Limb (tissue), 2 donors: ENCODE data around the gene TSPEAR.

Source experiments
- DNase-seq, 2 donors: peaks; one replicate each; pipeline ENCODE4 v3.0.0-alpha.2; 2016; ENCODE audit errors: extremely low spot score in 2 of 2

Gene TSPEAR

DNA sequence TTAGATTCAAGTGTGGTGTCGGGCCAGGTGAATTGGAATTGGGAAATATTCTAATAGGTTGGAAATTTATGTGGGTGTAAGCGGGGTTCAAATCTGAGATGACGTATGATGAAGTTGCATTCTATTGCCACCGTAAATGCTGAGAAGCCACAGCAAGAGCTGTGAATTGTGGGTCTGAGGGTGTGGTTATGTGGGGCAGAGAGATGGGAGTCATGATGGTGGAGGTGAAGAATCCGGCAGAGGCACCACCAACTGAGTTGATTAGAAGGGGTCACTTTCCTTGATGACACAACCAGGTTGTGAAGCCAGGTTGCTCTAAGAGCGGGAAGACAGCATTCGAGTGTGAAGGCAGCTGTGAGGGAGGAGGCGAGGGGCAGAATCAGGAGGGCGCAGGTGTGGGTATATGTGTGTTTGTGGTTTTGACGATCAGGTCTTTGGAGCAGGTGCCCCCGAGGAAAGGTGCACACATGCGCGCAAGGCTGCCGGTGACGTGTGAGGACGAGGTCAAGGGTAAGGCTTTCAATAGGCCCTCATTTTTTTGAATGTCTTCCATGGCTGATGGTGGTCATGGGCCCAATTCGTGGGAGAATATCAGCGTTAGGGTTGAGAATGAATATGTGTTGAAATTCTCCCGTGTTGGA lies 237.3 kb downstream of the TSPEAR start:
- DNase-seq: no peak

DNA sequence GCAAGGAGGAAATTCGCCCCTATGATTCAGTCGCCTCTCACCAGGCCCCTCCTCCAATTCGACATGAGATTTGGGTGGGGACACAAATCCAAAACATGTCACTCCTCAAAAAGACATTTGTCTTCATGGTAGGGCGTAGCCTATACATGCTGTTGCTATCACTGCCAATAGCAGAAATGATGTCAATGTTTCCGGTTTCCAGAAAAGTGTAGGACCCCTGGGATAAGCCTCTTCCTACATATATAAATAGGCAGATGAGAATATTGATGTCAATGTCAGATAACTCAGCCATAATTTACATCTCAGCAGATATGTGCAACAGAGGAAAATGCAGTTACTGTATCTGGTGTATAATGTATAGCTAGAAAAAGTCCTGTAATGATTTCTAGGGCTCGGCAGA lies 239.4 kb downstream of the TSPEAR start:
- no peak for DNase-seq

DNA sequence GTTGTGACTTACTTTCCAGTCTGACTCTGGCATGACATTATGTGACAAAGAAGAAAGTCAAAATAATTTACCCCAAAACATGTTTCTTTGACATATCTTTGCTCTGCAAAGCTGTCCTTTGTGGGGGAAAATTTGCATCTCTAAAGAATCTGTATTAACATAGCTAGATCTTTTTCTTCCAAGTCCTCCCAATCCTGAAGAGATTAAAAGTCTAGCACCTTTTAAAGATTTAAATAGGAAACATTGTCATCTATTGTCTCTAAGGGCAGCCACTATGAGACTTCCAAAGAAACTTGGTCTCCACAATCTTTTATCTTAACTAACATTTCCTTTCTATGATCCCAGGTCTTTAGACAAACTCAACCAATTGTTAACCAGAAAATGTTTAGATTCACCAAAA lies 240.0 kb downstream of the TSPEAR start:
- no peak for DNase-seq

DNA sequence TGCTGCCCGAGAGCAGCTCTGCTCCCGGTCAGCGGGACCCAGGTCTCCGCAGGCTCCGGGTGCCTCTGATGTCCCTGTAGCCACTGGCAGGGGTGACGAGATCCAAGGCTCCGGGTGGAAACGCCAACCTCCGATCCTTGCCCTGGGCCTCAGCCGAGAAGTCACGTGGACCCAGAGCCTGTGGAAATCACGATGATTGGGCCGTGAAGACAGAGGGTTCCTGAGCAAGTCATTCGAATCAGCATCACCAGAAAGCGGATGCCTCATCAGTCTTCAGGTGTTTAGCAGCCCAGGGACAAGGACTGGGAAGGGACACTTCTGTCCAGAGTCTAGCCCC lies 243.5 kb downstream of the TSPEAR start:
- DNase-seq: no peak

DNA sequence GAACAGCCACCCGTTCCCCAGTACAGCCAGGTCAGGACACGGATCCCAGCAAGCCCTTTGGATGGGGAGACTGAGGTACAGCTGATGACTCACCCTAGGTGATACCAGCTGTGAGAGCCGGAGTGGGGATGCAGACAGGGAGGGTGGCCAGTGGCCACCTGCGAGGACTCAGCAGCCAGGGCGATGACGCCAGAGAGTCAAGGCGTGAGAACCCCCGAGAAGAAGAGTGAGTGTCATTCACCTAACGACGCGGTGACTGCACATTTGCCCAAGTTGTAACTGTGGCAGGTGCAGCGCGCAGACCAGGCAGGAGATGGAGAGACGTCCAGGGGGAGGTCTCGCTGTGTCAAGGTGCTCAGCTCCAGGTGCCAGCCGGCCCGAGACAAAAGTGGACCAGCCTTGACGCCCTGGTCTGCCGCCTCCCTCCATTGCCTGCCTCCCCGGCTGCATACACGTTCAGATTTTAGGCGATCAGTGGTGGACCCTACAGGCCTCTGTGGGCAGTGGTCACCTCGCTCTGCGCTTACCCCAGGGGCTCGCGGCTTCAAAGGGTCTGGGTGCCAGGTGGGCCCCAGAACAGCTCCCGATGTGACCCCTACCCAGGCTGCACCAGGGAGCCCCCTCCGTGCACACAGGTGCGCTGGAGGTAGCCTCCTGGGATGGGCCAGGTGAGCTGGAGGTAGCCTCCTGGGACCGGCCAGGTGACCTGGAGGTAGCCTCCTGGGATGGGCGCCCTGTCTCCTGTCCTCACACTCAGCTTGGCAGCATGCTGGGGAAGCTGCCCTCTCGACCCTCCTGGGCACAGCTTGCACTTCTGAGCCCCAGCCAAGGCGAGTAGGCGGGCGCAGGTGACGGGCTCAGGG lies 244.1 kb downstream of the TSPEAR start:
- no peak for DNase-seq

DNA sequence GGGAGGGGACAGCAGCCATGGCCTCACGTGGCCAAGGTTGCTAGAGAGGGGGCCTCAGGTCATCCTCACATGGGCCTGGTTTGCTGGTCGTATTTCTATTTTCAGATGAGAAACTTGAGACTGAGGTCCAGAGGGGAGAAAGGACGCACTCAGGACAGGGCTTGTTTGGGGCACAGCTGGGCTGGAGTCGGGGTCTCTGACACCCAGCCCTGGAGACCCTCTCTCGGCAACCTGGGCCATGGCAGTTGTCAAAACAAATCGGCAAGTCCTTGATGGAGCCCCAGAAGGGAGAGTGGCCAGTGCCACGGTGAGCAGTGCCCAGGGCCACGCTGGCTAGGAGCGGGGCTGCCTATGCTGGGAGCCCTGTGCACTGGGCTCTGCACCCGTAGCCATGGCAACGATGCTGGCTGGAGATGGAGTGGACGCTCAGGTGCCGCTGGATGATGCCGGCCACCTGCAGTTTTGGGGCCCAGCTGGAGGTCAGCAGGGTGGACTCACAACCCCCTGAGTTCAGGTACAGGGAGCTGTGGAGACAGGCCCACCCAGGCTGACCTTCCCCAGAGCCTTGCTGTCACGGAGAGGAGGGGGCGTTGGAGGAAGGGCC lies 244.9 kb downstream of the TSPEAR start:
- no peak for DNase-seq

DNA sequence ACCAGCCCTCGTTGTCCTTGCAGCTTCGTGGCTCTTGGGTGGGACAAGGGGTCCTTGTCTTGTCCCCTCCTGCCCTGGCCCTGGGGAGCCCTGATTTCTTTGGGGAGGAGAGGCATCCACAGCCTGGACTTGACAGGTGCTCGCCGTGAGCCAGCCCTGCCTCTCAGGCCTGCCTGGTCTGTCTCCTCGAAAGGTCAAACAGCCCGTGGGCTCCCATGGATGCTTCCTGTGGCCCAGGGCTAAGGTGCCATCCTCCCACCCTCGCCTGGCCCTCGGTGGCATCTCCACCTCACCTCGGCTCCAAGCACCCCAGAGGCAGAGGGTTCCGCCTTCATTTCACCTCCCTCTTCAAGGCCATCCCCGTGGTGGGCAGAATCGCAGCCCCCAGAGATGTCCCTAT lies 247.0 kb downstream of the TSPEAR start:
- no peak for DNase-seq

DNA sequence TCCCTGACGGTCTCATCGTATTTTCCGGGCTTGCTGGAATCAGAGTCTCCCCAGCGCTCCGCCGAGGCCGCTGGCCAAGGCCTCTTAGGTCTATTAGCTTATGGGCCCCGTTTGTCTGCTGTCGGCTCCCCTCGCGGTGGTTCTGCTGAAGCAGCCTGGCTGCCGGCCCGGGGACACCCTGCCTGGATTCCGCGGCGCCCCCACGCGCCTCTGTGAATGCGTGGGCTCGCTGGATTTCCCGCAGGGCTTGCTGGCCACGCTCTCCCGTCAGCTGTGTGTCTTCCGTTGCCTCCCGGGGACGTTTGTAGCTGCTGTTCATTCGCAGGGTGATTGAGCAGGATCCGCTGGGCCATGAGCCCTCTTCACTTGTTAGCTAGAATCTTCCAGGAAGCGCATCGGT lies 247.6 kb downstream of the TSPEAR start:
- no peak for DNase-seq

DNA sequence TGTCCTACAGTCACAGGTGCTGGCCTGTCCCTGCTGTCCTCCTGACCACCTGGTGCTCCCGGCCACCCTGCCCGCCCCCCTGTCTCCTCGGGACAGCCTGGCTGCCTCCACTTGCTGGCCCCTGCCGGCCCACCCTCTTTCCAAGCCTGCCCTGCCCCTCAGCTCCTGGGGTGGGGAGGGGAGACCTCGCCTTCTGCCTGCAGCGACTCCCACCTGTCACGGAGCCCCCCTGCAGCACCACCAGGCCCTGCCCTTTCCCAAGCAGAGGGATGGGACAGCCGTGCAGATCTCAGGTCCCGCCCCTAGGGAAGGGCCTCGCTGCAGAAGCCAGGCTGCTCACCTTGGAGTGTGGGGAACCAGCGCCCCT lies 248.6 kb downstream of the TSPEAR start:
- no peak for DNase-seq

DNA sequence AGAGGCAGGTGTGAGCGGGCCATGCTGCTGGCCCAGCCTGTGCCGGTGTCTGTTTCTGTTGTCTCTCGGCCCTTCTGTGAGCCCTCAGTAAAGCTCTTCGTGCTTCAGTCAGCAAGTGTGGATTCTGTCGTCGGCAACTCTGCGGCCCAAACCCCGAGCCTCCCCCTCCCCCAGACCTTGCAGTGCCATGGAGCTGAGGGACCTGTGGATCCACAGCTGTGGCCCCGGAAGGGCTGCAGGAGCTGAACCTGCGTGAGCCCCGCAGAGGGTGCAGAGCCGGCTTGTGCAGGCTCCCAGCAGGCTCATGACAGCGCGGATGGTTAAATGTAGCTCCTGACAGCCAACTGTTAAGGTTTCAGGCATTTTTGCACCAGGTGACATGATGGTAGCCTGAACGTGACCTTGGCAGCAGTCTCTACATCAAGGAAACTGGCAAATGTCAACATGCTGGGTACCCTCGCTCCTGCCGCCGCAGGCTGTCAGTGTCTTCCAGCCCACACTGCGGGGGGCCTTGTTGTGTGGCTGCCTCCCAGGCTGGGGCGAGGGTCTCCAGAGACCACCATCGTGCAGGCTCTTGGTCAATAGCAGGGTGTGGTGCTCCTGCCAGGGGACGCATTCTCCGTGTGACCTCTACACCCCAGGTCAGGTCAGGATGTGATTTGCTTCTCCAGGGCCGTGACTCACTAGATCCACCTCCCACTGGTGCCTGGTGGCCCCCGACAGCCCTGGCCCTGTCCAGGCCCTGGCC lies 249.1 kb downstream of the TSPEAR start:
- no peak for DNase-seq

DNA sequence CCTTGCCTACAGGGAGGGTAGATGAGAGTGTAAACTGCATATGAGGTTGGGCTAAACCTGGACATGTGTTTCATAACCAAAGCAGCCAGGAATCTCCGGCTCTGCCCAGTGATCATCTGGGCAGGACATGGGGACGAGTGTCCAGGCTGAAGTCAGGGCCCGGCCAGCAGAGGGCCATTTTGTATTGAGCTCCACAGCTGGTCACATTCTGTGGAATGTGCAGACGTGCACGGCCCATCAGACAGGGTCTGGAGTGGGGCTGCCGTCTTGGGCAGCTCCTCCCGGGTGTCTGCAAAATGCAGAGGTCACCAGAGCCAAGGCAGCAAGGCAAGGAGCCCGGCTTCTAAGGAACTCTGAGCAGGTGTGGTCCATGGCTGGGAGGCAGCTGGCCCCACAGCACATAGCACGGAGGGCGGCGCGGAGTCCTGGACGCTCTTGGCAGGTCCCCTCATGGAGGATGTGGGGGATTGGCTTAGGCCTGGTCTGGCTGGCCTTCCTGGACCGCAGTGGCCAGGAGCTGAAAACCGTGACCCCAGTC lies 249.8 kb downstream of the TSPEAR start:
- DNase-seq: no peak

DNA sequence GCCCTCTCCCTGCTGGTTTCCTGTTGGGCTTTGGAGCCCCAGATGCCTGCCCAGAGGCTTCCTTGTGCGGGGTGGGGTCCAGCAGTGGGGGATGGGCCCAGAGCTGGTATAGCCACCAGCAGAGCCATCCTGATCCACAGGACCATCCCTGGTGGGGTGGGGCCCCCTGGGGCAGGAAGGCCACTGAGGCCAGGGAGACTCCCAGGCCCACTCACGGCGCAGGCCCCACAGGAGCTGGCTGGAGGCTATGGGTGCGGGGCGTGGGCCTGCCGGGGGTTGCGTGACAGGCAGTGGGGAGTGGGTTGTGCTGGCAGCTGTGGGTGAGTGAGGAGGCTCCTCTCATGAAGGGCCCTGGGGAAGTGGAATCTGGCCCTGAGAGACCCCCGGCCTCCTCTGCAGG lies 250.4 kb downstream of the TSPEAR start:
- DNase-seq: no peak

DNA sequence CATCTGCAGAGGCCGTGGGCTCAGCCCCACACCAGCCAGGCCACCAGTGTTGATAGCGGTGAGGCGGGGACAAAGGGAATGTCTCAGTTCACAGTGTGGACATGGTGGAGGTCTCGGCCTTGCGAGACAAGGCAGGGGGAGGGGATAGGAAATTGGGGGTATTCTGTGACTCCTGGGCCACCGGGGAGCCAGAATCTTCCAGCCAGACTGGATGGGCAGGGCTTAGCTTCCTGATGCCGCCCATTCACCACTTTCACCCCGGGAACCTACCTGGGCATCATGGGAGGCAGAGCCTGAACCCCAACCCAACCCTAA lies 251.0 kb downstream of the TSPEAR start:
- DNase-seq: no peak

DNA sequence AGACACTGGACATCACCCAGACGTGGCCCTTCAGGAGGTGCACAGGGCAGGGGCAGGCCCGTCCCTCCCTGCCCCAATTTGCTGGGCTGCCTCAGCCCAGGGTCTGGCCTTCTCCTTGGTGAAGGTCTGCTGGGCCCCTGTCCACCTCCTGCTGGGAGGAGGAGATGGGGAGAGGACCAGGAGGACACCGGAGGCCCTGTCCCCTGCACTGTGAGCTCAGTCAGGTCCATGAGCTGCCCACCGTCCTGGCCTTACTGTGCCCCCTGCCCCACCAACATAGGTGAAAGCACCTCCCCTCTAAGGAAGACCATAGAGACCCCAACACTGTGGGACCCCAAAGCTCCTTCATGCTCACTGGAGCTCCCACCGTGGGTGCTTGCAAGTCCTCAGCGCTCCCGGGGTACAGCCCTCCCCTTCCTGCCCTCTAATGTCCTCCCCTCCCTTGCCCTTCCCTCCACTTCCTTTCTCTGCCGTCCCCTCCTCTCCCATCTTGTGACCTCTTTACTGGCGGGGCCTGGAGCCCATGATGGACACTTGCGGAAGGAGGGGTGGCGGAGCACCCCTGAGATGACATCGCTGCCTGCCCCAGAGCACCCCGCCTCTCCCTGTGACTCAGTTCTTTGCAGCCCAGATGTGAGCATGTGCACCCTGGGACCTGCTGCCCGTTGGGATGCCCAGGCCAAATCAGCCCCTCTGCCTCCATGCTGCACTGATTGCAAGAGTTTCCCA lies 251.5 kb downstream of the TSPEAR start:
- no peak for DNase-seq

DNA sequence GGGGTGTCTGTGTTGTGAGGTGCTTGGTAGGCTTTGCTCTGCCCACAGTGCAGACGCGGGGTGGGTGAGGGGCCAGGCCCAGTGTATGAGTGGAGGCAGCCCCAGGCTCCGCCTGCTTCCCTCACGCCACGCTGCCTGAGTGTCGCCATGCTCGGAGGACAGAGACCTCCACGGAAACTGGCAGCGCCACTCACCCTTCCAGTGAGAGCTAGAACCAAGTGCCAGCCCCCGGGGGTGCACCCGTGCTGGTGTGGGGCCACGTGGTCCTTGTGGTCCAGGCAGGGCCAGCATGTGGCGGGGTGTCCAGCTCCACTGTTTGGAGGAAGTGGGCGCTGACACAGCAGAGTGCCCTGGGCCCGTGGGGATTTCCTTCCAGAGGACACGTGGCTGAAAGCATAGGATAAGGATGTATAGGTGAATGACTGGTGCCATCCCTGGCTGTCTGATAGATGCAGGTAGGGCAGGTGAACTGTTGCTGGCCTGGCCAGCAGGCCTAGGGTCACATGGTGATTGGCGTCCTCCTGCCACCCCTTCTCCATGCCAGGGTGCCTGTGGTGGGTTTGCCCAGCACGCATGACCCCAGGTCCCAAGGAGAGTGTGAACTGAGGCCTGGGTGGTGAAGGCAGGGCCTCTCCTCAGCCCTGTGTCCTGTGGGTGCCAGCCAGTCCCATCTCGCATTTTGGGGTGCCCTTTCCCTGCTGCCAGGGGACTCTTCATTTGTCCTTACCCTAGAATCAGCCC lies 252.2 kb downstream of the TSPEAR start:
- DNase-seq: no peak

DNA sequence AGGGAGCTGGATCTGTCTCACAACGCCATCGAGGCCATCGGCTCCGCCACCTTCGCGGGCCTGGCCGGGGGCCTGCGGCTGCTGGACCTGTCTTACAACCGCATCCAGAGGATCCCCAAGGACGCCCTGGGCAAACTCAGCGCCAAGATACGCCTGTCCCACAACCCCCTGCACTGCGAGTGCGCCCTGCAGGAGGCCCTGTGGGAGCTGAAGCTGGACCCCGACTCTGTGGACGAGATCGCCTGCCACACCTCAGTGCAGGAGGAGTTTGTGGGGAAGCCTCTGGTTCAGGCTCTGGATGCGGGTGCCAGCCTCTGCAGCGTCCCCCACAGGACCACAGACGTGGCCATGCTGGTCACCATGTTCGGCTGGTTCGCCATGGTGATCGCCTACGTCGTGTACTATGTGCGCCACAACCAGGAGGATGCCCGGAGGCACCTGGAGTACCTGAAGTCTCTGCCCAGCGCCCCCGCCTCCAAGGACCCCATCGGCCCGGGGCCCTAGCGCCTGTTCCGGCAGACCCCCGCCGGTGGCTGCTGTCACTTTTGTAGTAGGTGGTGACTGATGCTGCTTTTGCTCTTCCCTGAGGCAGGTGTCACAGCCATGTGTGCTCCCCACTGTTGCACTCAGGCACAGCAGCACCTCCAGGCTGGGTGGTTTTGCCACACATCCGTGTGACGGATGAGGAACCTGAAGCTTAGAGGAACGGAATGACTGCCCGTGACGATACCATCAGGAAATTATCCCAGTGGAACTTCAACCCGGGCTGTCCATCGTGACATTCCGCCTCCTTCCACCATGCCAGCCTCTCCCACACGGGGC lies 254.2 kb downstream of the TSPEAR start:
- no peak for DNase-seq

DNA sequence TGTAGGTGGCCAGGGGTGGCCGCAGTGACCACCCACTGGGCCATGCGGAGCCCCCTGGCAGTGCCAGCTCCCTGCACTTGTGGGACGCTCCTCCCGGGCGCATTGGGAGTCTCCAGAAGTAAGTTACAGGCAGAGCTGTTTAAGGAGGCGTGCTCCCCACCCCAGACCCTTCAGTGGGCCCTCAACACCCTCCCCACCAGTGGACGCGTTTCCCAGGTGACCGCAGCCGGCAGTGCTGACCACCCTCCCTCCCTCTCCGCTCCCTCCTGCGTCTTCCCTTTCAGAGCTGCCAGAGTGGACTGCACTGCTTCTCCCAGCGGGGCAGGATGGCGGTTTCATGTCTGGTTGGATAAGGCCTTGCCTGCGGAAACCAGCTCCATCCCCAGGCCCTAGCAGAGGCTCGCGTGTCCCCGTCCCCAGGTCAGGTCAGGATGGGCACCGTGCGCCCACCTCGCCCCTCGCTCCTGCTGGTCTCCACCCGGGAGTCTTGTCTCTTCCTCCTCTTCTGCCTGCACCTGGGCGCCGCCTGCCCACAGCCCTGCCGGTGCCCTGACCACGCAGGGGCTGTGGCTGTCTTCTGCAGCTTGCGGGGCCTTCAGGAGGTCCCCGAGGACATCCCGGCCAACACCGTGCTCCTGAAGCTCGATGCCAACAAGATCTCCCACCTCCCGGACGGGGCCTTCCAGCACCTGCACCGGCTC lies 255.0 kb downstream of the TSPEAR start:
- DNase-seq: no peak

DNA sequence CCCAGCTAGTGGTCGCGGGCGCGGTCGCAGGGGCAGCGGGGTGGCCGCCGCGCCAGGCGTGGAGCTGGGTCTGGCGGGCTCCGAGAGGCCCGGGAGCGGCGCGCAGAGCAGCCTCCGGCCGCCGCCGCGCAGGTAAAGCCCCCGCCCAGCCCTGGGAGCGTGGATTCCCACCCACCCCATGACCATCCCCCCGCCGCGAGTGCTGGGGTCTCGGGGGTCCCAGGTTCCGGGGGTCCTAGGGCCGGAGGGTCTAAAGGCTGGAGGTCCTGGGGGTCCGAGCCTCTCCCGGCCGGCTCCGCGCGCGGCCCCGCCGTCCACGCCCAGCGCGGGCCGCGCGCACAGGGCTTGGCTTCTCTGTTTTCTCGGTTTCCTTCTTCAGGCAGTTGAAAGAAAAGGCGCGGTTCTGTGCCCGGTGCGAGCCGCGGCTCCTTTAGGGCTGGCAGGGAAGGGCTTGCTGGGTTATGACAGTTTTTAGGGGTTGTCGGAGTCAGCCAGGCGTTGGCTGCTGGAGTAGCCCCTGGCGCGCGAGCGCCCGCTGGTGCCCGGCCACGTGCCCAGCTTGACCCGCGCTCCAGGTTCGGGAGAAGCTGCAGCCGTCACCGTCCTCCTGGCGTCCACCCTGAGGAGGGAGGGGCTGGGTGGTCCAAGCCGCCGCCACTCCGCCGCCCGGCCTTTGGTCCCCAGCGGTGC lies 255.7 kb downstream of the TSPEAR start:
- DNase-seq: peak; percentile 13 to 63
